GM19025 (cell line): ENCODE results near the gene CADPS.

ENCODE experiments used
- ATAC-seq: cut with Tn5 transposase; IDR thresholded peaks from one replicate; pipeline ENCODE4 v1.9.1; 2021; ENCODE audit warnings: mild to moderate bottlenecking, low read depth, moderate library complexity; ENCODE audit not compliant: unreplicated experiment

Gene CADPS

DNA sequence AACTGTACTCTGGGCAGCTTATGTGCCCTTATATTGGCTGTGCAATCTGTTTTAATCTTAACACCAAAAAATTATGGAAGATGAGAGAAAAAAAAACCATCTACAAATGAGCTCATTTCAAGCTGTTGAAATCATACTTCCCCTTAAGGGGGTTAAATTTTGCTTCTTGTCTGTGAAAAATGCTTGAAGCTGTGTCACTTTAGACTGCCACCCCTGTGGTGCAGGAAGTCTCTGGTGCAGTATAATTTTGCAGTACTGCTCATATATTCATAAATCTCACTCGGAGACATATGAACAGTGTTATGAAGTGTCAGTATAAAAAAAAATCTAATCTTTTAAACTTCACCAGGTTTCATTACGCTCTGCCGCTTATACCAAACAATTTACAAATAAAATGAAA lies 471.5 kb downstream of the CADPS start:
- ATAC-seq = no peak

DNA sequence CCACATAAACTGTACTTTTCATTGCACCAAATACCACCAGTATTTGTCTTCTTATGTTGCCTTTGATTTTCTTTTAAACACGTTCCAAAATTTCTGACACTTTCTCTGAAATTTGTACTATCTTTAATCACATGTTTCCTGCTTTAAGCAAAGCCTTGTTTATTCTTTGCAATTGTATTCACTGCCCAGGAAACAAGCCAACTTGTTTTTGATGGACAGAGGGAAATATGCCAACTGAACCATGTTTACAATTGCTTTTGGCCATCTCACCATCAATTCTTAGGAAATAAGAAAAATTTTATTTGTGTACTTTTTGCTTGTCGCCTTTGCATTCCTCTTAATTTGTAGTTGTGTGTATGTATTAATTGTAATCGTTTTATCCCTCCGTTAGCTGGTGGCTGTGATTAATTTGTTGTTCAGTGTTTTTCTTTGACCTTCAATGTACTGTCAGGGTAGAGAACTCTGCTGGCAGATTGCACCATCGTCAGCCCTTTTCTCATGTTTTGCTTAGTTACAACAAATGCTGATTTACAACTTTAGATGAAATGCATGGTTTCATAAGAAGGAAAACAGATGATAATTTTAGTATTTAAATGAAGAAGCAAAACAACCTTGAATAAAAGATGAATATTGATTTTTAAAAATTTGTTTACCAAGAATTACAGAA lies 482.5 kb downstream of the CADPS start:
- no peak for ATAC-seq

DNA sequence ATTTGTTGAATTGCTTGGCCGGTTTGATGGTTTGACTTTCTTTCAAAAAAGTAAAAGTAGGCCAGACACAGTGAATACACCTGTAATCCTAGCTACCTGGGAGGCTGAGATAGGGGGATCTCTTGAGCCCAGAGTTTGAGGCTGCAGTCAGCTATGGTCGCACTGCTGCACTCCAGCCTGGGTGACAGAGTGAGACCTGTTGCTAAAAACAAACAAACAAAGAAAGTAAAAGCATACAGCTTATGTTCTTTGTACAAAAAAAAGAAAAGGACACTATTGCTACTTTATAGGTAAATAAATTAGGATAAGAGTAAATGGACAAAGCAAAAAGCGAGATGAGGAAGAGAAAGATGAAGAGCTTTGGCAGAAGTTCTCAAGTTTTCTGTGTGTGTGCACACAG lies 488.0 kb downstream of the CADPS start:
- no peak for ATAC-seq

DNA sequence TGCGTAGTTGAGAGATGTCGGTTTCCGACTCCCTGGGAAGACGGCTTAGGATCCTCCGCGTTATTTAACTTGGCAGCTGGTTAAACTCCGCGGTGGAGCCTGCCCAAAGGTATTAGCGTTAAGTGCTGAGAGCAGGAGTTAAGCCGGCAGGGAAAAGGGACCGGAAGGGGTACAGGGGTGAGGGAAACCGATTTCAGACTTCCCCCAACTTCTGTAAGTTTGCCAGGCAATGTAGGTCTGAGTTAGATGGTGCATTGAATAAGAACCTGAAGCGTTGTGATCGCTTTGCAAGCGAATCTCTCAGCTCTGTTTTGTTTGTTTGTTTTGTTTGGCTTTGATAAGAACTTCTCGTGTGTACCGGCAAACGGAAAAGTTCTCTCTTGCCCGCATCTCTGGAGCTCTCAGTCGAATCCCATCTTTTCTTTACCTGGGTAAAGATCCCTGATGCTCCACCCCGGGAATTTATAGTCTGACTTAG lies 495.9 kb downstream of the CADPS start:
- ATAC-seq = no peak

- no peak for ATAC-seq
Measured at GRCh38 chr3:62378921-62379320, 496.3 kb downstream of the CADPS start.

- no peak for ATAC-seq
Measured at GRCh38 chr3:62378311-62378789, 496.9 kb downstream of the CADPS start.

DNA sequence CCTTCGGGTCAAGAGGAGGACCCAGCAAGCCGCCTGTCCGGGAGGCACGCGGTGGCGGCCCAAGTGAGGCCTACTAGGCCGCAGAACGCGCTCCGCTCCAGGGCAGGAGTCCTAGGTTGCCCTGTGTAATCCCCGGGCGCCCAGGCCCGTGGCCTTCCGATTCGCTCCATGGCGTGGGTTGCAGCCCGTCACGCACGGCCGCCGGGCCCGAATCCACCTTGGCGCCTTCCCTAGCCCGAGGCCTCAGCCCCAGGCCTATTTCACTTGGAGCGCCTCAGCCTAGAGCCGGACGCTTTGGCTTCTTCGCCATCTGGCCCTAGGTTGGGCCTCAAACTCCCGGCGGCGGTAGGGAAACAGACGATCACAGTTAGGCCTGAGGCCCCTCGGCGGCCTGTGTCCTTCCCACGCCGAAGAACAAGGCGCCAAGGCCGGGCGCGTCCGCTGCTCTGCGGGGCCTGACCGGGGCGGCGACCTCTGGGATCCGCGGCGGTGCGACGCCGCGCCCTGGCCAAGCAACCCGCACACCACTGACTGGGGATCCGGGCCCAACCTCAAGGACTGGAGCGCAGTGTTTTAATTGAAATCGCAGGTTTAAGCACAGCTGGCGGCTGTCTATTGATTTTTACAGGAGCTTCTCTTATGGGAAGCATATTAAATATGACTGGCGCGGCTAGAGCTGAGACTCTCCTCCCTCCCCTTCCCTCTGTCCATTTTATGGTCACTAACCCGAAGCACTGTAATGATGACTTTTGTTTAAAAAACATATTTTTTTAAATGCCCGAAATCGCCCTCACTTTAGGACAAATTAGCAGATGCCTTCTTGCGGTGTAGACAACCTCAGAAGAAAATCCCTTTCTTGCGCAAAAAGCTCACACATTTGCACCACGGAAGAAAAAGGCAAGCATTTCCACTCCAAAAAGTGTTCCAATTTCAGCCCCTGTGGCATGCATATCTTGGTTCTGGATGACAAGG lies 498.0 kb downstream of the CADPS start:
- ATAC-seq = no peak

GRCh38 chr3:62376454-62376720 lies 498.8 kb downstream of the CADPS start:
- ATAC-seq = no peak

- ATAC-seq = no peak
Measured at GRCh38 chr3:62375655-62376453, 499.4 kb downstream of the CADPS start.

- ATAC-seq = no peak
Measured at GRCh38 chr3:62374341-62375218, 500.6 kb downstream of the CADPS start.

DNA sequence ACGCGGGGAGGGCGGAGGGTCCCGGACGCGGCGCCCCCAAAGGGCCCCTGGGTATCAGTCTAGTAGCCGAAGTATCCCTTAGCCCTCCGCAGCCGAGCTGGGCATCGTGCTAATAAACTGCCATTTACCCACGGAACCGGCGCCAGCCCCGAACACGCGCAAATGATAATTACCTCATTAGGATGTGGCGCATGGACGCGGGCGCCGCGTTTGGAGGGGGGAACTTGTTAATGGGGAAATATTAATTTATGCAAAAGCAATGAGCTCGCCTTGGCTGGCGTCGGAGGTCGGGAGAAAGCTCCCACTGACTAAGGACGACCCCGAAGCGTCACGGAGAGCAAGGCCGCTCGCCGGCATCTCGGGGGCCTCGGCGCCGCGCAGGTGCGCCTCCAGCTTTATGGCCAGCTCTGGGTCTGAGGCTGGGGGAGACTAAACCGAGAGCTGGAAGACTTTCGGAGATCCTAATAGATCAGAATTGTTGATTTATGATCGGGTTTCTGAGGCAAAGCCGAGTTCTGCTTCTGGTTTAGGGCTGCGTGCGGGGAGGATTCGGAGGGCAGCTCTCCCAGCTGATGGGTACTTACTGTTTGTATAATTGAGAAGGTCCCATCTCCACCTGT lies 501.4 kb downstream of the CADPS start:
- ATAC-seq = no peak

- no peak for ATAC-seq
Measured at GRCh38 chr3:62373215-62373614, 502.0 kb downstream of the CADPS start, which contains the start of gene FEZF2. TSS of gene FEZF2 (minus strand) at chr3:62373550. CDS start at chr3:62372868, 682 bp downstream.

DNA sequence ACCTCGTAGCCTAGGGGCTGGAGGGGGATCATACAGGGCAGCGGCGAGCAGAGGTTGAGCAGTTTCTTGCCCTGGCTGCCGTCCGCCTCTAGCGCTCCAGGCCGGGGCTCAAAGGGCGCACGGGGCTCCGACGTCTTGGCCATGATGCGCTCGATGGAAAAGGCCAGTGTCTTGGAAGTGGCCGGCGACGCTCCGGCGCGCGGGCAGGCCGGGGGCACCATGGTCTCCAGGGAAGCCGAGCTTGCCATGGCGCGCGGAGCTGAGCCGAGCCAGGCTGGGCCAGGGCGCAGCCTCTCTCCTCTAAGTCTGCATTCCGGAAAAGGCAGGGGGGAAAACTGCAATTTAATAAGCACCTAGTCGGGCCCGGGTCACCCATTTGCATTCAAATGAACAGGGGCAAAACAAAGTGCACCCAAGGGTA lies 502.6 kb downstream of the CADPS start:
- ATAC-seq = no peak

GRCh38 chr3:62371720-62372591 lies 503.3 kb downstream of the CADPS start:
- no peak for ATAC-seq

GRCh38 chr3:62370858-62371719 lies 504.1 kb downstream of the CADPS start:
- ATAC-seq = no peak

- ATAC-seq = no peak
Measured at GRCh38 chr3:62370112-62370857, 504.9 kb downstream of the CADPS start.

- ATAC-seq = no peak
Measured at GRCh38 chr3:62369476-62369743, 505.8 kb downstream of the CADPS start.
